ENCODE results near the gene SIPA1L3.
"Not testable (repeated sequence)": the region's sequence is repeated elsewhere in the genome, so short reads cannot be mapped to it uniquely, and the experiment has no call there.

Gene SIPA1L3

GRCh38 chr19:38065775-38066174 lies 158.8 kb downstream of the SIPA1L3 start:
- DNase-seq (ENCODE audit: low spot score); FAIRE-seq: not testable (repeated sequence)

GRCh38 chr19:38068826-38069225 lies 161.8 kb downstream of the SIPA1L3 start:
- no peak for DNase-seq (ENCODE audit: low spot score)
- FAIRE-seq, result no peak

- DNase-seq (ENCODE audit: low spot score) (no peak), FAIRE-seq (no peak)
Measured at GRCh38 chr19:38070573-38070972, 163.6 kb downstream of the SIPA1L3 start.

- FAIRE-seq; DNase-seq (ENCODE audit: low spot score): not testable (repeated sequence)
Measured at GRCh38 chr19:38071054-38071453, 164.0 kb downstream of the SIPA1L3 start.

GRCh38 chr19:38071647-38072046 lies 164.6 kb downstream of the SIPA1L3 start:
- DNase-seq (ENCODE audit: low spot score) (no peak), FAIRE-seq (no peak)

- no peak for FAIRE-seq
Measured at GRCh38 chr19:38072776-38073750, 166.1 kb downstream of the SIPA1L3 start.

GRCh38 chr19:38073841-38074685 lies 167.1 kb downstream of the SIPA1L3 start:
- FAIRE-seq (no peak), DNase-seq (ENCODE audit: low spot score) (no peak)

More at GRCh38 chr19:38072776-38073750, 166.1 kb downstream of the SIPA1L3 start:
- no peak for DNase-seq (ENCODE audit: low spot score)

GRCh38 chr19:38076337-38076736 lies 169.3 kb downstream of the SIPA1L3 start:
- FAIRE-seq (no peak), DNase-seq (ENCODE audit: low spot score) (no peak)

GRCh38 chr19:38078302-38078930 lies 171.4 kb downstream of the SIPA1L3 start:
- DNase-seq (ENCODE audit: low spot score), result no peak
- no peak for FAIRE-seq

GRCh38 chr19:38079926-38080380 lies 172.9 kb downstream of the SIPA1L3 start:
- peak; percentile 78 for DNase-seq (ENCODE audit: low spot score)
- no peak for FAIRE-seq

- no peak for DNase-seq (ENCODE audit: low spot score)
- no peak for FAIRE-seq
Measured at GRCh38 chr19:38081547-38082255, 174.7 kb downstream of the SIPA1L3 start.

- DNase-seq (ENCODE audit: low spot score), result no peak
- no peak for FAIRE-seq
Measured at GRCh38 chr19:38082256-38083118, 175.5 kb downstream of the SIPA1L3 start.

- no peak for DNase-seq (ENCODE audit: low spot score)
- no peak for FAIRE-seq
Measured at GRCh38 chr19:38084196-38084595, 177.2 kb downstream of the SIPA1L3 start.

GRCh38 chr19:38089440-38089839 lies 182.4 kb downstream of the SIPA1L3 start:
- FAIRE-seq, result no peak
- DNase-seq (ENCODE audit: low spot score), result no peak

- no peak for DNase-seq (ENCODE audit: low spot score)
- no peak for FAIRE-seq
Measured at GRCh38 chr19:38093154-38093553, 186.1 kb downstream of the SIPA1L3 start.

- no peak for FAIRE-seq
- DNase-seq (ENCODE audit: low spot score), result no peak
Measured at GRCh38 chr19:38093587-38093986, 186.6 kb downstream of the SIPA1L3 start.

- peak; percentile 66 for DNase-seq (ENCODE audit: low spot score)
- FAIRE-seq, result peak; percentile 20
Measured at GRCh38 chr19:38095411-38096308, 188.7 kb downstream of the SIPA1L3 start.

- FAIRE-seq (no peak), DNase-seq (ENCODE audit: low spot score) (no peak)
Measured at GRCh38 chr19:38099966-38100365, 193.0 kb downstream of the SIPA1L3 start.

- DNase-seq (ENCODE audit: low spot score) (no peak), FAIRE-seq (no peak)
Measured at GRCh38 chr19:38100589-38100988, 193.6 kb downstream of the SIPA1L3 start.
